Lung (tissue), 12 donors: ENCODE results near the gene ZBTB47. TPM values are rescaled to one million over a fixed set of nuclear protein-coding genes. Genes with fewer than 3 reads are reported as not detected.

Experiments
- ATAC-seq: fragments of 200-7000 bp; cut with Tn5 transposase; one replicate; pipeline ENCODE4 v1.9.1; 2020; ENCODE audit warnings: moderate number of reproducible peaks; ENCODE audit not compliant: insufficient read depth, low FRiP score
- DNase-seq, 3 donors: peaks; one replicate each; pipeline ENCODE4 v3.0.0-alpha.2; 2013 to 2017
- H3K27ac ChIP-seq, 2 donors: one replicate each; pipeline ENCODE4 v1.5.1; 2013; ENCODE audit warnings: mild to moderate bottlenecking in 2 of 2, moderate library complexity in 2 of 2, control low read depth in 1 of 2, inconsistent platforms in 1 of 2, low read depth in 1 of 2, low read length in 1 of 2
- H3K27me3 ChIP-seq, 3 donors: one replicate each; pipeline ENCODE4 v1.5.1; 2013; ENCODE audit warnings: low read length in 2 of 3; ENCODE audit not compliant: control insufficient read depth in 3 of 3, insufficient read depth in 3 of 3
- H3K36me3 ChIP-seq, 4 donors: one replicate each; pipeline ENCODE4 v1.5.1; 2013; ENCODE audit warnings: low read length in 4 of 4, mild to moderate bottlenecking in 1 of 4, moderate library complexity in 1 of 4; ENCODE audit not compliant: control insufficient read depth in 4 of 4, insufficient read depth in 4 of 4
- H3K4me1 ChIP-seq, 5 donors: one replicate each; pipeline ENCODE4 v1.5.1; 2013; ENCODE audit warnings: low read length in 5 of 5, mild to moderate bottlenecking in 2 of 5, moderate library complexity in 1 of 5; ENCODE audit not compliant: control insufficient read depth in 5 of 5, insufficient read depth in 5 of 5
- H3K4me3 ChIP-seq: one replicate; pipeline ENCODE4 v1.5.1; 2013; ENCODE audit warnings: mild to moderate bottlenecking, control low read depth, moderate library complexity
- H3K9ac ChIP-seq, 2 donors: one replicate each; pipeline ENCODE4 v1.5.1; 2013; ENCODE audit warnings: low read length in 2 of 2, control low read depth in 1 of 2; ENCODE audit not compliant: insufficient read depth in 1 of 2
- H3K9me3 ChIP-seq, 4 donors: one replicate each; pipeline ENCODE4 v1.5.1; 2013; ENCODE audit warnings: low read length in 3 of 4, mild to moderate bottlenecking in 1 of 4, moderate library complexity in 1 of 4; ENCODE audit not compliant: control insufficient read depth in 4 of 4, insufficient read depth in 3 of 4
- WGBS, 2 donors: extraction: QIAGEN DNeasy Blood & Tissue Kit; methylation state at CpG; one replicate each; pipeline ENCODE4 v1.1.7; 2013; 5-methylcytosine and 5-hydroxymethylcytosine counted together
- polyA plus RNA-seq, 2 donors: library from polyadenylated mRNA; stranded (reverse); fragments of 200-250 nt; gene quantifications; one replicate each; pipeline ENCODE4 v1.2.1, GENCODE V29; 2013
- total RNA-seq, 2 donors: library from RNA; depleted of rRNA in 1 of 2; stranded (reverse); fragments of >200 nt in 1 of 2; gene quantifications; one replicate each; pipeline ENCODE4 v1.2.1, GENCODE V29; 2014 to 2021
- TF ChIP-seq, protein P1 (sequence below): IDR thresholded peaks from 2 replicates; pipeline ENCODE4 v1.5.1; 2012; ENCODE audit warnings: mild to moderate bottlenecking; ENCODE audit errors: control extremely low read depth, extremely low read depth
- donor health status: control.
- donor health status: control.
- donor health status: Bipolar disorder and iron deficiency.
- donor health status: healthy.
- donor health status: DM: yes; HTN: yes; CAD: no.

The ZBTB47 gene
- total and polyA plus RNA-seq, 4 donors: 8.6 to 34.1 (median 15.8) TPM

DNA sequence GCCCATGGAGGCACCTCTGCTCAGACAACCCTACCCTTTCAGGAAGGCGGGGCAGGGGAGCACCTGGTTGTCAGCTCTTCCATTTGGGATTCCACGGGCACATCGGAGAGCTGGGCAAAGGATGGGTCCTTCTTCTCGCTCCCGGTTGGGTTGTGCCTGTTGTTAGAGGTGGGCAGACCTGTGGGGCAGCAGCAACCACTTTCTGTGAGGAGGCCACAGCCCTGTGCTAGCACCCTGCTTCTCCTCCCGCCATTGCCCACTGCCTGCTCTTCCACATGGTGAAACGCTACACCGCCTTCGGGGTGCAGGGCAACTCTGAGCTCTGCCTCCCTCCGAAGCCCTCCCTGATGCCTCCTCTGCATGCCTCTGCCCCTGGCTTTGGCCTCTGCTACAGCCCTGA is 56.1 kb downstream of the ZBTB47 start:
- Histone ChIP-seq H3K9ac (no peak overlapping the region), H3K27me3 (no peaks in the 10 kb centered on the region), H3K4me3 (no peak overlapping the region), H3K9me3 (no peaks in the 10 kb centered on the region), H3K27ac (no peak overlapping the region), H3K4me1 (no peaks in the 10 kb centered on the region), H3K36me3 (no peaks in the 10 kb centered on the region)
- 94 to 95% methylated on average over 10 of the region's 10 CpGs for WGBS, 2 donors
- DNase-seq (no peak), ATAC-seq (no peak)
- TF ChIP-seq, protein P1, sequence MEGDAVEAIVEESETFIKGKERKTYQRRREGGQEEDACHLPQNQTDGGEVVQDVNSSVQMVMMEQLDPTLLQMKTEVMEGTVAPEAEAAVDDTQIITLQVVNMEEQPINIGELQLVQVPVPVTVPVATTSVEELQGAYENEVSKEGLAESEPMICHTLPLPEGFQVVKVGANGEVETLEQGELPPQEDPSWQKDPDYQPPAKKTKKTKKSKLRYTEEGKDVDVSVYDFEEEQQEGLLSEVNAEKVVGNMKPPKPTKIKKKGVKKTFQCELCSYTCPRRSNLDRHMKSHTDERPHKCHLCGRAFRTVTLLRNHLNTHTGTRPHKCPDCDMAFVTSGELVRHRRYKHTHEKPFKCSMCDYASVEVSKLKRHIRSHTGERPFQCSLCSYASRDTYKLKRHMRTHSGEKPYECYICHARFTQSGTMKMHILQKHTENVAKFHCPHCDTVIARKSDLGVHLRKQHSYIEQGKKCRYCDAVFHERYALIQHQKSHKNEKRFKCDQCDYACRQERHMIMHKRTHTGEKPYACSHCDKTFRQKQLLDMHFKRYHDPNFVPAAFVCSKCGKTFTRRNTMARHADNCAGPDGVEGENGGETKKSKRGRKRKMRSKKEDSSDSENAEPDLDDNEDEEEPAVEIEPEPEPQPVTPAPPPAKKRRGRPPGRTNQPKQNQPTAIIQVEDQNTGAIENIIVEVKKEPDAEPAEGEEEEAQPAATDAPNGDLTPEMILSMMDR: no peak

DNA sequence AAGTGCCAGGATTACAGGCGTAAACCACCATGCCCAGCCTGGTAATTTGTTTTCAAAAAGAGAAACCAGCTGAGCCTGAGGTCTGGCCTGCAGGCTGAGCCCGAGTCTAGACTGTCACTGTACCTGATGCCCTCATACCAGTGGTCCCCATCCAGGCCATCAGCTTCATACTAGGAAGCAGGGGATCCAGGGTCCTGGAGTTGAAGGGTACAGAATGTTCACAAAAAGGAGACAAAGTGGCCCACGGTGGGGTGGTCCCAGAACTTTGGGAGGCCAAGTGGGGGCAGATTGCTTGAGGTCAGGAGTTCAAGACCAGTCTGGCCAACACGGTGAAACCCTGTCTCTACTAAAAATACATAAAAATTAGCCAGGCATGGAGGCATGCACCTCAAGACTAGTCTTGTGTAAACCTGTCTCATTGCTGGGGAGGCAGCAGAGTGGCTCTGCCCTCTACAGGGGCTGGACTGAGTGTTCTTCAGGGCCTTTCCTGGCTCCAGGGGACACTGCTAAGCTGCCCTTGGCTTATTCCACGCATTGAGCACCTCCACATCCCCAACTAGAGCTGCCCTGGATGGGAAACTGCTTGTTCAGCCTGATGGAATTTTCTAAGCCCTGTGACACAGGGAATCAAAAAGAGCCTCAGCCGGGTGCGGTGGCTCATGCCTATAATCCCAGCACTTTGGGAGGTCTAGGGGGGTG is 57.0 kb downstream of the ZBTB47 start:
- no peak for DNase-seq
- Histone ChIP-seq H3K36me3 (no peaks in the 10 kb centered on the region), H3K4me1 (no peaks in the 10 kb centered on the region), H3K27ac (no peak overlapping the region), H3K9ac (no peak overlapping the region), H3K9me3 (no peaks in the 10 kb centered on the region), H3K4me3 (no peak overlapping the region), H3K27me3 (no peaks in the 10 kb centered on the region)
- 76 to 83% methylated on average over 7 of the region's 7 CpGs for WGBS, 2 donors
- TF ChIP-seq, protein P1: no peak
- ATAC-seq: no peak

DNA sequence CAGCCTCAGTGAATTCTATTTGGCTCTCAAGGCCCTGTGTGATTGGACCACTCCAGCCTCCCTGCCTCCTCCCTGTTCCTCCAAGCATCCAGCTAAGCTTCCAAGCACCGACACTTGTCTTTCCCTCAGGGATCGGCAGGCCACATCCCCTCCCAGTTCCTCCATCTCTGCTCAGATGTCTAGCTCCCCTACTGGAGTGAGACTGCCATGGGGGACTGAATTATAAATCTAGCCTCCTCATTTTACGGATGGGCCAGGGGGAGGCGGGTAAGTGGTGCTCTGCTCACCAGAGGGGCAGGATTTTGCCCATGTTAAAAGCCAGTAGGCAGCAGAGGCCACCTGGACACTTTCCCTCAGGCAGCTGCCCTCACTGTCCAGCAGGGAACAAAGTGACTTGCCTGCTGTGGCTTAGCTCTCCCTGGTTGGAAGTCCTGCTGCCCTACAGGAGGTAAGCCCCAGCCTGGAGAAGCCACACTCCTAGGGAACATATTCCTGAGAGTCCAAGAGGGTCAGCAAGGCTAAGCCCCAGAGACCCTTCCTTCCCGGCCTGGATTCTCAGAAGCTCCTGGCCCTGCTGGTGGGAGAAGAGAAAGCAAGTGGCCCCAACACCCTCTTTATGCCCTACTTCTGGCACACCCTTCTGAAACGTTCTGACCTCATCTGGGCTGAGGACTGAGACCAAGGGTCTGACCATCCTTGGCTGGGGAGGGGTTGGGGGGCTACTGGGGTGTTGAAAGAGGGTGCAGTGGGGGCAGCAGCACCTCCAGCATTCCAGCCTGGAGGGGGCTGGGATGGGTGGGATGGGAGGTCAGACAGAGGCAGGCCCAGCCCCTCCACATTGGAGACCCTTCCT is 58.2 kb downstream of the ZBTB47 start:
- 57 to 65% methylated on average over 6 of the region's 6 CpGs for WGBS, 2 donors
- Histone ChIP-seq H3K9me3 (no peaks in the 10 kb centered on the region), H3K36me3 (no peaks in the 10 kb centered on the region), H3K27me3 (no peaks in the 10 kb centered on the region), H3K9ac (no peak overlapping the region), H3K4me3 (no peak overlapping the region), H3K27ac (no peak overlapping the region), H3K4me1 (no peaks in the 10 kb centered on the region)
- ATAC-seq (no peak), DNase-seq (no peak)
- TF ChIP-seq, protein P1: no peak
